Inflammatory macrophage treated with lipopolysaccharide for 4 hours (primary cell): Measurements from ENCODE around the gene TRIAP1.
"Not testable (repeated sequence)": the region's sequence is repeated elsewhere in the genome, so short reads cannot be mapped to it uniquely, and the experiment has no call there.

Source experiments
- DNase-seq: peaks from one replicate; pipeline ENCODE4 v3.0.0-alpha.2; 2020

Gene TRIAP1

GRCh38 chr12:120445911-120446843 is at the start of gene TRIAP1, which contains the start of gene GATC:
Gene TRIAP1 (minus strand): TSS chr12:120446384. CDS start chr12:120446372, 12 bp downstream.
Gene GATC (plus strand): TSS chr12:120446444. CDS start chr12:120446481, 37 bp downstream.
- peak; percentile 79 for DNase-seq

GRCh38 chr12:120495186-120495730 is 49.1 kb upstream of the TRIAP1 start:
- no peak for DNase-seq

GRCh38 chr12:120490833-120491512 is 44.8 kb upstream of the TRIAP1 start:
- no peak for DNase-seq

- no peak for DNase-seq
These were observed 44.1 kb upstream of the TRIAP1 start for GRCh38 chr12:120490325-120490724.

GRCh38 chr12:120489018-120489417 is 42.8 kb upstream of the TRIAP1 start:
- DNase-seq = no peak

GRCh38 chr12:120488057-120488640 is 42.0 kb upstream of the TRIAP1 start:
- no peak for DNase-seq

- not testable (repeated sequence) for DNase-seq
These were observed 41.4 kb upstream of the TRIAP1 start for GRCh38 chr12:120487552-120487951.

GRCh38 chr12:120485961-120486881 is 40.0 kb upstream of the TRIAP1 start:
- DNase-seq = no peak

- peak; percentile 42 for DNase-seq
These were observed 37.4 kb upstream of the TRIAP1 start for GRCh38 chr12:120483621-120484020.

- no peak for DNase-seq
These were observed 35.0 kb upstream of the TRIAP1 start for GRCh38 chr12:120481022-120481767.

- no peak for DNase-seq
These were observed 34.0 kb upstream of the TRIAP1 start for GRCh38 chr12:120480211-120480610.

- DNase-seq = no peak
These were observed 33.3 kb upstream of the TRIAP1 start for GRCh38 chr12:120479458-120479857.

GRCh38 chr12:120475643-120476042 is 29.5 kb upstream of the TRIAP1 start:
- DNase-seq = no peak

GRCh38 chr12:120474616-120474960 is 28.4 kb upstream of the TRIAP1 start:
- peak; percentile 90 for DNase-seq

GRCh38 chr12:120473807-120474615 is 27.8 kb upstream of the TRIAP1 start:
- DNase-seq = peak; percentile 47

GRCh38 chr12:120472521-120472920 is 26.3 kb upstream of the TRIAP1 start:
- peak; percentile 55 for DNase-seq

- no peak for DNase-seq
These were observed 24.1 kb upstream of the TRIAP1 start for GRCh38 chr12:120470150-120470784.

GRCh38 chr12:120469450-120470149 is 23.4 kb upstream of the TRIAP1 start, which contains the start of gene SRSF9:
Gene SRSF9 (minus strand): TSS chr12:120469748. CDS start chr12:120469609, 139 bp downstream.
- peak; percentile 98 for DNase-seq

GRCh38 chr12:120468821-120469449 is 22.8 kb upstream of the TRIAP1 start:
- DNase-seq = no peak
